ENCODE results near the gene RAD51B.

DNA sequence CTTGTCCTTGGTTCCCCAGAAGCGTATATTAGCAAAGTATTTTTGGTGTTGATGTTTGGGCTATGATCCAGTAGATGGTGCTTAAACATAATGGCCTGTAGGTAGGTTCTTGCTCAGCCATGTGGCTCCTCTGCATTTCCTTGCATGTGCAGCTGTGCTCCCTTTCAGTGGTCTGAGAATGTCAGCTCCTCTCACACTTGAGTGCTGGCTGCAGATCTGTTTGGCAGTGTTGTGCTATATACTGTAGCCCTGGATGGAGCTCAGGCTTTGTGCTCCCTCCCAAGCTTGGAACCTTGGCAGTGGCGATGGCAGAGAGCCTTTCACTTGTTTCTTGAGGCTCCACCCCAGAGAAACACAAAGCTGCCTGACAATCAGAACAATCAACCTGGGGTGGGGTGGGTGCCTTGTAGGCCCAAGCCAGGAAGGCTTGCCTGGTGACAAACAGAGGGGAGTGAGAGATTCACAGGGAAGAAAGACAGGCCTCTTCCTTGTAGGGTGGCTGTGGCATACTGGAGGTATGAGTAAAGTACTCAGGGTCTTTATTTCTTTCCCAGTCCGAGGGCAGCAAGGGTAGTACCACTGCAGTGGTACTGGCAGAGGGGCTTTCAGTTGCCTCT is 255.3 kb downstream of the RAD51B start:
- TF ChIP-seq, protein P1, sequence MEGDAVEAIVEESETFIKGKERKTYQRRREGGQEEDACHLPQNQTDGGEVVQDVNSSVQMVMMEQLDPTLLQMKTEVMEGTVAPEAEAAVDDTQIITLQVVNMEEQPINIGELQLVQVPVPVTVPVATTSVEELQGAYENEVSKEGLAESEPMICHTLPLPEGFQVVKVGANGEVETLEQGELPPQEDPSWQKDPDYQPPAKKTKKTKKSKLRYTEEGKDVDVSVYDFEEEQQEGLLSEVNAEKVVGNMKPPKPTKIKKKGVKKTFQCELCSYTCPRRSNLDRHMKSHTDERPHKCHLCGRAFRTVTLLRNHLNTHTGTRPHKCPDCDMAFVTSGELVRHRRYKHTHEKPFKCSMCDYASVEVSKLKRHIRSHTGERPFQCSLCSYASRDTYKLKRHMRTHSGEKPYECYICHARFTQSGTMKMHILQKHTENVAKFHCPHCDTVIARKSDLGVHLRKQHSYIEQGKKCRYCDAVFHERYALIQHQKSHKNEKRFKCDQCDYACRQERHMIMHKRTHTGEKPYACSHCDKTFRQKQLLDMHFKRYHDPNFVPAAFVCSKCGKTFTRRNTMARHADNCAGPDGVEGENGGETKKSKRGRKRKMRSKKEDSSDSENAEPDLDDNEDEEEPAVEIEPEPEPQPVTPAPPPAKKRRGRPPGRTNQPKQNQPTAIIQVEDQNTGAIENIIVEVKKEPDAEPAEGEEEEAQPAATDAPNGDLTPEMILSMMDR (IDR thresholded peaks at IDR 0.05): no peak
- no peak for TF ChIP-seq EP300 (IDR thresholded peaks at IDR 0.05; ENCODE audit: low read depth)
